Neutrophil (primary cell): ENCODE data around the gene MRS2.

ENCODE experiments used
- H3K27ac ChIP-seq: fragments of 200-600 bp; sonication (generic); 2 replicates; pipeline ENCODE4 v1.5.1; 2016; ENCODE audit warnings: mild to moderate bottlenecking, moderate library complexity
- H3K27me3 ChIP-seq: fragments of 200-600 bp; sonication (generic); 2 replicates; pipeline ENCODE4 v1.6.0; 2016; ENCODE audit warnings: mild to moderate bottlenecking
- H3K36me3 ChIP-seq: fragments of 200-600 bp; sonication (generic); 2 replicates; pipeline ENCODE4 v1.5.1; 2017
- H3K4me1 ChIP-seq, 2 experiments: fragments of 200-600 bp in 1 of 2; sonication (generic) in 1 of 2; 1 replicate in 1 of 2; 2 replicates in 1 of 2; pipeline versions ENCODE4 v1.5.1 to v1.6.1; 2013 to 2016; ENCODE audit warnings: low read depth in 1 of 2, low read length in 1 of 2, mild to moderate bottlenecking in 1 of 2, moderate library complexity in 1 of 2; ENCODE audit not compliant: control insufficient read depth in 1 of 2, insufficient read depth in 1 of 2
- H3K4me3 ChIP-seq, 2 experiments: fragments of 200-600 bp in 1 of 2; sonication (generic) in 1 of 2; 1 replicate in 1 of 2; 2 replicates in 1 of 2; pipeline ENCODE4 v1.5.1; 2013 to 2016; ENCODE audit warnings: low read depth in 1 of 2, low read length in 1 of 2, mild to moderate bottlenecking in 1 of 2, moderate library complexity in 1 of 2
- H3K9me3 ChIP-seq: fragments of 200-600 bp; sonication (generic); 2 replicates; pipeline ENCODE4 v1.5.1; 2016
- TF ChIP-seq, protein P1 (sequence below): fragments of 200-600 bp; sonication (generic); IDR thresholded peaks from 2 replicates; pipeline ENCODE4 v1.5.1; 2016; ENCODE audit warnings: antibody characterized with exemption

MRS2 gene, protein sequence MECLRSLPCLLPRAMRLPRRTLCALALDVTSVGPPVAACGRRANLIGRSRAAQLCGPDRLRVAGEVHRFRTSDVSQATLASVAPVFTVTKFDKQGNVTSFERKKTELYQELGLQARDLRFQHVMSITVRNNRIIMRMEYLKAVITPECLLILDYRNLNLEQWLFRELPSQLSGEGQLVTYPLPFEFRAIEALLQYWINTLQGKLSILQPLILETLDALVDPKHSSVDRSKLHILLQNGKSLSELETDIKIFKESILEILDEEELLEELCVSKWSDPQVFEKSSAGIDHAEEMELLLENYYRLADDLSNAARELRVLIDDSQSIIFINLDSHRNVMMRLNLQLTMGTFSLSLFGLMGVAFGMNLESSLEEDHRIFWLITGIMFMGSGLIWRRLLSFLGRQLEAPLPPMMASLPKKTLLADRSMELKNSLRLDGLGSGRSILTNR

DNA sequence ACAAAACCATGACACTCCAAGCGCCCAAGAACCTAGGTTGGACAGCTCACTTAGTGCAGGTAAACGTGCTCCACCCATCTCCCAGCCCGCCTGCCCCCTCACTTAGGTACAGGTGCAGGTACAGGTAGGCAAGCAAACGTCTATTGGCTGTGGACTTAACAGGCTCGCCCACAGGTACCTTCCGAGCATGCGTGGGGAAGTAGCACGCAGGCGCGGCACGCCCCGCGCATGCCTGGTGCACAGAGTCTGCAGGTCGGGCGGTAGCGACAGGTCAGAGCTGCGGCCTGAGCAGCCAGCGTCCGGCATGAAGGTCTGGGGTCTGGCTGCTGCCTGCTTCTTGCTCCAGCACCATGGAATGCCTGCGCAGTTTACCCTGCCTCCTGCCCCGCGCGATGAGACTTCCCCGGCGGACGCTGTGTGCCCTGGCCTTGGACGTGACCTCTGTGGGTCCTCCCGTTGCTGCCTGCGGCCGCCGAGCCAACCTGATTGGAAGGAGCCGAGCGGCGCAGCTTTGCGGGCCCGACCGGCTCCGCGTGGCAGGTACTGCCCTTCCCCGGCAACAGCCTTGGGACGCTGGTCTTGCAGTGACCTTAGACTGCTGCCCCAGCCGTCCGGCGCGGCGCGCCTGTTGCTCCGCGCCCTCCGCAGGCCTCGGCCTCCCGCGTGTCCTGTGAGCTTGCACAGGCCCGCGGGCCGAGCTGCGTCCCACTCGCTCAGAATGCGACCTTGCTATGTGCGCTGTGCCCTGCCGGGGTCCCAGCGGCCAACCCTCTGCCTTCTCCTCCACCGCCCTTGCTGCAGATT is at the start of gene MRS2:
Gene MRS2 (plus strand): TSS at position 240 of the 804 bp plus-strand sequence. CDS start 111 bp downstream, at position 351.
- TF ChIP-seq, protein P1, sequence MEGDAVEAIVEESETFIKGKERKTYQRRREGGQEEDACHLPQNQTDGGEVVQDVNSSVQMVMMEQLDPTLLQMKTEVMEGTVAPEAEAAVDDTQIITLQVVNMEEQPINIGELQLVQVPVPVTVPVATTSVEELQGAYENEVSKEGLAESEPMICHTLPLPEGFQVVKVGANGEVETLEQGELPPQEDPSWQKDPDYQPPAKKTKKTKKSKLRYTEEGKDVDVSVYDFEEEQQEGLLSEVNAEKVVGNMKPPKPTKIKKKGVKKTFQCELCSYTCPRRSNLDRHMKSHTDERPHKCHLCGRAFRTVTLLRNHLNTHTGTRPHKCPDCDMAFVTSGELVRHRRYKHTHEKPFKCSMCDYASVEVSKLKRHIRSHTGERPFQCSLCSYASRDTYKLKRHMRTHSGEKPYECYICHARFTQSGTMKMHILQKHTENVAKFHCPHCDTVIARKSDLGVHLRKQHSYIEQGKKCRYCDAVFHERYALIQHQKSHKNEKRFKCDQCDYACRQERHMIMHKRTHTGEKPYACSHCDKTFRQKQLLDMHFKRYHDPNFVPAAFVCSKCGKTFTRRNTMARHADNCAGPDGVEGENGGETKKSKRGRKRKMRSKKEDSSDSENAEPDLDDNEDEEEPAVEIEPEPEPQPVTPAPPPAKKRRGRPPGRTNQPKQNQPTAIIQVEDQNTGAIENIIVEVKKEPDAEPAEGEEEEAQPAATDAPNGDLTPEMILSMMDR: no peak
- H3K27me3 ChIP-seq: peaks cover 39% of the 10 kb centered on the region
- no peaks in the 10 kb centered on the region for H3K9me3 ChIP-seq
- H3K4me3 ChIP-seq: peak within 1 kb of the TSS; percentile 70 to 85
- peak within 1 kb of the TSS; percentile 53 for H3K27ac ChIP-seq
- peaks cover 9 to 16% of the 10 kb centered on the region in 2 experiments for H3K4me1 ChIP-seq
- peaks cover 8% of the 10 kb centered on the region for H3K36me3 ChIP-seq

DNA sequence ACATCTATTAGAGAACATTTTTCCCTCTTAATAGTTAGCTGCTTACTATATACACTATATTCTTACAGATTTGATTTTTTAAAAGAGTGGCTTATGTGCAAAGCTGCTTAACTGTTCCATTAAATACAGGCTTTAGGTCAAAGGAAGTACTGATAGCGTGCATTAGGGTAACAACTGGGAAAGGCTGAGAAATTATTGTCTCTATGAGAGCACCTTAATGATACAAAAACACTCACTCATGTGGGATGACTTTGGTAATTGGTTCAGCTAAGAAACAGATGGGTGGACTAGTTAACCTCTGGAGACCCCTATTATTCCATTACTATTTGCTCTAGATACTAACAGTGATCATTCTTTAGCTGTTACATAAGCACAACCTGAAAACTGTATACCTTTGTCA is 48.9 kb upstream of the MRS2 start:
- H3K27ac ChIP-seq: no peak overlapping the region
- TF ChIP-seq, protein P1: no peak
- peaks cover 6 to 7% of the 10 kb centered on the region in 2 experiments for H3K4me1 ChIP-seq
- no peaks in the 10 kb centered on the region for H3K36me3 ChIP-seq
- no peaks in the 10 kb centered on the region for H3K9me3 ChIP-seq
- no peak overlapping the region for H3K4me3 ChIP-seq
- H3K27me3 ChIP-seq: peaks cover 58% of the 10 kb centered on the region

GRCh38 chr6:24355393-24355792 is 47.3 kb upstream of the MRS2 start:
- no peaks in the 10 kb centered on the region for H3K36me3 ChIP-seq
- no peaks in the 10 kb centered on the region for H3K9me3 ChIP-seq
- no peak overlapping the region for H3K27ac ChIP-seq
- H3K4me1 ChIP-seq: peaks cover 7 to 15% of the 10 kb centered on the region in 2 experiments
- H3K4me3 ChIP-seq: no peak overlapping the region
- TF ChIP-seq, protein P1: no peak
- H3K27me3 ChIP-seq: peaks cover 60% of the 10 kb centered on the region

- Histone ChIP-seq H3K9me3 (no peaks in the 10 kb centered on the region), H3K36me3 (no peaks in the 10 kb centered on the region), H3K27ac (no peak overlapping the region), H3K4me1 (peaks cover 7 to 15% of the 10 kb centered on the region in 2 experiments), H3K4me3 (no peak overlapping the region), H3K27me3 (peaks cover 71% of the 10 kb centered on the region)
- TF ChIP-seq, protein P1: no peak
Measured at GRCh38 chr6:24356310-24356973, 46.3 kb upstream of the MRS2 start.
